H1 (cell line): ENCODE measurements around the gene SNRNP200.

ENCODE experiments used
- BRCA1 ChIP-seq: IDR thresholded peaks from 2 replicates; pipeline ENCODE4 v1.6.1; 2012; ENCODE audit warnings: low read depth, low read length, improper control_type of control experiment
- CTCF ChIP-seq, 3 experiments: IDR thresholded peaks; 1 replicate in 2 of 3; 2 replicates in 1 of 3; pipeline versions ENCODE4 v1.5.1 to v1.6.1; 2011; ENCODE audit warnings: low read length in 3 of 3, mild to moderate bottlenecking in 3 of 3, inconsistent platforms in 2 of 3, low read depth in 1 of 3, moderate library complexity in 1 of 3; ENCODE audit not compliant: insufficient read depth in 1 of 3; ENCODE audit errors: control extremely low read depth in 1 of 3
- EZH2 ChIP-seq: fragments of 200-600 bp; sonication (generic); IDR thresholded peaks from 2 replicates; pipeline ENCODE4 v1.7.1; 2012; ENCODE audit warnings: low read depth, mild to moderate bottlenecking, moderate library complexity, low read length, inconsistent platforms; ENCODE audit not compliant: severe bottlenecking
- GABPA ChIP-seq: IDR thresholded peaks from 2 replicates; pipeline ENCODE4 v1.6.1; 2011; ENCODE audit warnings: mild to moderate bottlenecking, low read length, moderate library complexity, borderline replicate concordance; ENCODE audit not compliant: insufficient read depth
- HDAC2 ChIP-seq, 2 experiments: fragments of 300-600 bp in 1 of 2; sonication (generic) in 1 of 2; IDR thresholded peaks; 2 replicates each; pipeline ENCODE4 v1.6.1; 2011 to 2012; ENCODE audit warnings: low read depth in 2 of 2, low read length in 2 of 2, mild to moderate bottlenecking in 2 of 2, moderate library complexity in 2 of 2, borderline replicate concordance in 1 of 2, inconsistent platforms in 1 of 2
- KDM5A ChIP-seq: fragments of 200-600 bp; IDR thresholded peaks from 2 replicates; pipeline ENCODE4 v1.7.1; 2012; ENCODE audit warnings: mild to moderate bottlenecking, low read length, inconsistent platforms, mixed read lengths
- MAFK ChIP-seq: IDR thresholded peaks from 2 replicates; pipeline ENCODE4 v1.6.1; 2012; ENCODE audit warnings: low read depth, mild to moderate bottlenecking, improper control_type of control experiment, low read length
- POLR2A ChIP-seq, 2 experiments: IDR thresholded peaks; 1 replicate in 1 of 2; 2 replicates in 1 of 2; pipeline ENCODE4 v1.6.1; 2011; ENCODE audit warnings: low read depth in 2 of 2, low read length in 2 of 2, mild to moderate bottlenecking in 2 of 2; ENCODE audit errors: control extremely low read depth in 1 of 2
- POLR2AphosphoS5 ChIP-seq: IDR thresholded peaks from 2 replicates; pipeline ENCODE4 v1.6.1; 2011; ENCODE audit warnings: low read depth, low read length
- SP4 ChIP-seq: IDR thresholded peaks from 2 replicates; pipeline ENCODE4 v1.6.1; 2012; ENCODE audit warnings: low read length, inconsistent platforms
- ZNF274 ChIP-seq: IDR thresholded peaks from 2 replicates; pipeline ENCODE4 v1.7.0; 2012; ENCODE audit warnings: low read length, borderline replicate concordance; ENCODE audit errors: extremely low read depth
- TF ChIP-seq, protein P1 (sequence below): IDR thresholded peaks from 2 replicates; pipeline ENCODE4 v1.6.1; 2012; ENCODE audit warnings: low read length, inconsistent platforms

GRCh38 chr2:96325041-96325883, 19.9 kb upstream of the SNRNP200 start, which contains the start of gene ITPRIPL1:
- TF ChIP-seq ZNF274: no peak
- no peak for TF ChIP-seq CTCF (IDR thresholded peaks at IDR 0.05; ENCODE audit: control extremely low read depth in 1 of 3, insufficient read depth in 1 of 3, low read depth in 1 of 3, low read length in 3 of 3)
- TF ChIP-seq MAFK: no peak
- no peak for TF ChIP-seq GABPA
- TF ChIP-seq, protein P1, sequence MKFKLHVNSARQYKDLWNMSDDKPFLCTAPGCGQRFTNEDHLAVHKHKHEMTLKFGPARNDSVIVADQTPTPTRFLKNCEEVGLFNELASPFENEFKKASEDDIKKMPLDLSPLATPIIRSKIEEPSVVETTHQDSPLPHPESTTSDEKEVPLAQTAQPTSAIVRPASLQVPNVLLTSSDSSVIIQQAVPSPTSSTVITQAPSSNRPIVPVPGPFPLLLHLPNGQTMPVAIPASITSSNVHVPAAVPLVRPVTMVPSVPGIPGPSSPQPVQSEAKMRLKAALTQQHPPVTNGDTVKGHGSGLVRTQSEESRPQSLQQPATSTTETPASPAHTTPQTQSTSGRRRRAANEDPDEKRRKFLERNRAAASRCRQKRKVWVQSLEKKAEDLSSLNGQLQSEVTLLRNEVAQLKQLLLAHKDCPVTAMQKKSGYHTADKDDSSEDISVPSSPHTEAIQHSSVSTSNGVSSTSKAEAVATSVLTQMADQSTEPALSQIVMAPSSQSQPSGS: no peak
- 0 out of 3 replicates have a peak, but pooled peaks of 1 of the 2 experiments have one; percentile 31 for TF ChIP-seq POLR2A (IDR thresholded peaks at IDR 0.05; ENCODE audit: control extremely low read depth in 1 of 2, low read depth in 2 of 2, low read length in 2 of 2)
- 0 out of 4 replicates have a peak, but pooled peaks have one; percentile 34 to 38 for TF ChIP-seq HDAC2 (IDR thresholded peaks at IDR 0.05; ENCODE audit: borderline replicate concordance in 1 of 2, low read depth in 2 of 2, low read length in 2 of 2)
- TF ChIP-seq SP4: no peak
- no peak for TF ChIP-seq EZH2
- no peak for TF ChIP-seq BRCA1
- TF ChIP-seq POLR2AphosphoS5: no peak
- TF ChIP-seq KDM5A: no peak
